Uterus (tissue), 4 donors: ENCODE measurements around the gene GZMM. TPM values are rescaled to one million over a fixed set of nuclear protein-coding genes. Genes with fewer than 3 reads are reported as not detected.

Experiments
- DNase-seq, 2 donors: peaks; one replicate each; pipeline ENCODE4 v3.0.0-alpha.2; 2019 to 2020
- H3K27ac ChIP-seq, 2 donors: fragments of 200-600 bp; sonication (generic); 1 replicate in 1 of 2; 2 replicates in 1 of 2; pipeline ENCODE4 v1.5.1; 2016 to 2018
- H3K27me3 ChIP-seq, 2 donors: fragments of 200-600 bp; sonication (generic); one replicate each; pipeline ENCODE4 v1.5.1; 2018 to 2019; ENCODE audit warnings: control low read depth in 1 of 2
- H3K36me3 ChIP-seq, 2 donors: fragments of 200-600 bp; sonication (generic); one replicate each; pipeline ENCODE4 v1.5.1; 2019; ENCODE audit warnings: control low read depth in 1 of 2
- H3K4me1 ChIP-seq, 2 donors: fragments of 200-600 bp; sonication (generic); one replicate each; pipeline ENCODE4 v1.5.1; 2018 to 2019; ENCODE audit warnings: control low read depth in 1 of 2
- H3K4me3 ChIP-seq, 2 donors: fragments of 200-600 bp; sonication (generic); 1 replicate in 1 of 2; 2 replicates in 1 of 2; pipeline ENCODE4 v1.5.1; 2018 to 2019; ENCODE audit warnings: mild to moderate bottlenecking in 1 of 2
- H3K9me3 ChIP-seq, 2 donors: fragments of 200-600 bp; sonication (generic); one replicate each; pipeline ENCODE4 v1.5.1; 2019; ENCODE audit warnings: control low read depth in 1 of 2
- CTCF ChIP-seq, 4 experiments: fragments of 200-600 bp in 2 of 4; fragments of 450-650 bp in 2 of 4; sonication (generic) in 2 of 4; IDR thresholded peaks; one replicate each; pipeline ENCODE4 v1.5.1; 2016 to 2019; ENCODE audit warnings: antibody characterized with exemption in 4 of 4, mild to moderate bottlenecking in 2 of 4, moderate library complexity in 1 of 4
- POLR2A ChIP-seq, 2 donors: fragments of 450-650 bp; IDR thresholded peaks; one replicate each; pipeline ENCODE4 v1.6.1; 2016; ENCODE audit warnings: antibody characterized with exemption in 2 of 2, mild to moderate bottlenecking in 1 of 2, moderate library complexity in 1 of 2
- intact Hi-C: fragments of 100-400 bp; cut with DNase I; formaldehyde crosslinking; loops from one replicate; pipeline ENCODE4 v1.15.1; 2023; ENCODE audit warnings: low total_unique reads
- total RNA-seq, 4 donors: library from RNA; depleted of rRNA in 3 of 4; stranded (reverse); fragments of >200 nt in 3 of 4; gene quantifications; one replicate each; pipeline versions ENCODE4 v1.1.0 to v1.2.4, GENCODE V29; 2014 to 2023
- donor health status: DM: yes; HTN: yes; CAD: no.

Gene GZMM
- total RNA-seq, 4 donors from 2014 or later = 0.62 to 1.6 TPM; not detected in 2

DNA sequence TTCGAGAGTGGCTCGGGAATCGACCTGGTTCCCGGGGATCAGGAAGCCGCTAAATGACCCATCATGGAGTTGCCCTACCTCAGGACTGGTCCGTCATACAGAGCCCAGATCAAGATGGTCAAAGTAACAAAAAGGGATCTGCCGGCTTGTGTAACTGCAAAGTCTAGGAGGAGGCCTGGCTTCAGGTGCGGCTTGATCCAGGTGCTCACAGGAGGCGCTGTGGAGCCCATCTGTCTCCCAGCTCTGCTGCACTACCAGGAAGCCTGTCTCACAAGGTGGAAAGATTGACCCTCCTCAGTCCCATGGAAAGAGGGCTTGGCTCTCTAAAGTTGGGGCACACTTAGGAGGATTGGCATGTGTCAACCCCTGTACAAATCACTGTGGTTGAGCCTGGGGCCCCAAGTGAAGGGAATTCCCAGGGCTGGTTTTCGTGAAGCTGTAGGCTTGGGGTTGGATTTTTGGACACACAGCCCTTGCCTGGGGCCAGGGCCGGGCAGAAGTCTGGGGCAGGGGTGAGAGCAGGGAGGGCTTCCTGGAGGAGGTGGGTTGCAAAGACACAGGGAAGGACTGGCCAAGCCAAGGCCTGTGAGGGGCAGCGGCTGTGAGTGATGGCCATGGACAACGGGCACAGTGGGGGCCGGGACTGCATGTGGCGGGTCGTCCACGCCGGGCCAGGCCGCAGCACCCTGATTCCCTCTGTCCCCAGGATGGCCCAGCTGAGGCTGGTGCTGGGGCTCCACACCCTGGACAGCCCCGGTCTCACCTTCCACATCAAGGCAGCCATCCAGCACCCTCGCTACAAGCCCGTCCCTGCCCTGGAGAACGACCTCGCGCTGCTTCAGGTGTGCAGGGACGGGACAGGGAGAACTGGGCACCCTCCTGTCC lies 4.2 kb downstream of the GZMM start:
- TF ChIP-seq POLR2A (IDR thresholded peaks at IDR 0.05) = no peak
- no peak for TF ChIP-seq CTCF (IDR thresholded peaks at IDR 0.05)
- no peaks in the 10 kb centered on the region for H3K36me3 ChIP-seq
- H3K4me3 ChIP-seq = no peak overlapping the region
- no peaks in the 10 kb centered on the region for H3K4me1 ChIP-seq
- H3K27me3 ChIP-seq = no peaks in the 10 kb centered on the region
- DNase-seq = no peak
- intact Hi-C loops = no loop called here
- no peak overlapping the region for H3K27ac ChIP-seq
- no peaks in the 10 kb centered on the region for H3K9me3 ChIP-seq

- H3K4me1 ChIP-seq = no peaks in the 10 kb centered on the region
- intact Hi-C loops = no loop called here
- no peak overlapping the region for H3K4me3 ChIP-seq
- DNase-seq = no peak
- H3K9me3 ChIP-seq = no peaks in the 10 kb centered on the region
- TF ChIP-seq CTCF (IDR thresholded peaks at IDR 0.05) (no peak), POLR2A (IDR thresholded peaks at IDR 0.05) (no peak)
- no peaks in the 10 kb centered on the region for H3K27me3 ChIP-seq
- H3K27ac ChIP-seq = no peak overlapping the region
- H3K36me3 ChIP-seq = no peaks in the 10 kb centered on the region
Observed at GRCh38 chr19:548886-549830, 5.3 kb downstream of the GZMM start.

- H3K4me3 ChIP-seq = no peak overlapping the region
- no peaks in the 10 kb centered on the region for H3K36me3 ChIP-seq
- no peaks in the 10 kb centered on the region for H3K27me3 ChIP-seq
- intact Hi-C loops = no loop called here
- no peaks in the 10 kb centered on the region for H3K9me3 ChIP-seq
- TF ChIP-seq CTCF (IDR thresholded peaks at IDR 0.05) = no peak
- no peak for TF ChIP-seq POLR2A (IDR thresholded peaks at IDR 0.05)
- H3K4me1 ChIP-seq = peaks cover 0 to 7% of the 10 kb centered on the region in 2 donors
- H3K27ac ChIP-seq = no peak overlapping the region
- DNase-seq = no peak
Observed at GRCh38 chr19:554817-555216, 11.0 kb downstream of the GZMM start.

DNA sequence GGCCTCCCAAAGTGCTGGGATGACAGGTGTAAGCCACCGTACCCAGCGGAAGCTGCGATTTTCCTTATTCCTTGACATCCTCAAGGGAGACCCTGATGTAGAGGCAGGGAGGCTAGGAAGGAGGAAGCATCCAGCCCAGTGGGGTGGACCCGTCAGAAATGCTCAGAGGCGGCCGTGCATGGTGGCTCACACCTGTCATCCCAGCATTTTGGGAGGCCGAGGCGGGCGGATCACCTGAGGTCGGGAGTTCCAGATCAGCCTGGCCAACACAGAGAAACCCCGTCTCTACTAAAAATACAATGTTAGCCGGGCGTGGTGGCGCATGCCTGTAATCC lies 11.6 kb downstream of the GZMM start:
- intact Hi-C loops = no loop called here
- no peak for DNase-seq
- H3K4me1 ChIP-seq = peaks cover 0 to 7% of the 10 kb centered on the region in 2 donors
- H3K9me3 ChIP-seq = no peaks in the 10 kb centered on the region
- H3K27ac ChIP-seq = no peak overlapping the region
- no peaks in the 10 kb centered on the region for H3K36me3 ChIP-seq
- no peaks in the 10 kb centered on the region for H3K27me3 ChIP-seq
- TF ChIP-seq CTCF (IDR thresholded peaks at IDR 0.05) (no peak), POLR2A (IDR thresholded peaks at IDR 0.05) (no peak)
- H3K4me3 ChIP-seq = no peak overlapping the region
